B cell (primary cell): Measurements from ENCODE around the gene KCNT1. TPM values are rescaled to one million over a fixed set of nuclear protein-coding genes. Genes with fewer than 3 reads are reported as not detected.

Source experiments
- ATAC-seq: fragments of 200-7000 bp; cut with Tn5 transposase; one replicate; pipeline ENCODE4 v1.10.0; 2021; ENCODE audit warnings: low read depth, mild to moderate bottlenecking, moderate number of reproducible peaks, moderate library complexity
- CTCF ChIA-PET: fragments of 350-600 bp; sonication (Branson Sonifier 250); formaldehyde crosslinking; loops from one replicate; lab custom pipeline; 2021; ENCODE audit warnings: antibody characterized with exemption, inconsistent platforms; lab: Charles Lee
- POLR2A ChIA-PET: fragments of 350-600 bp; sonication (Branson Sonifier 250); formaldehyde crosslinking; loops from one replicate; lab custom pipeline; 2021; ENCODE audit warnings: antibody characterized with exemption; lab: Charles Lee
- DNase-seq: peaks from one replicate; pipeline ENCODE4 v3.0.0; 2013
- H2AFZ ChIP-seq: 2 replicates; pipeline ENCODE4 v1.6.1; 2012; ENCODE audit warnings: mild to moderate bottlenecking, low read depth, low read length; ENCODE audit not compliant: insufficient read depth, poor library complexity, severe bottlenecking
- H3K27ac ChIP-seq, 2 donors: 1 replicate in 1 of 2; 2 replicates in 1 of 2; pipeline ENCODE4 v1.5.1; 2012 to 2013; ENCODE audit warnings: low read length in 2 of 2, mild to moderate bottlenecking in 2 of 2, moderate library complexity in 1 of 2
- H3K27me3 ChIP-seq, 4 experiments: fragments of 200-600 bp in 1 of 4; sonication (generic) in 1 of 4; replicated peaks in 1 of 4; 1 replicate in 2 of 4; 2 replicates in 2 of 4; pipeline versions ENCODE4 v1.6.1 to v1.7.0; 2013 to 2016; ENCODE audit warnings: low read length in 3 of 4, mild to moderate bottlenecking in 2 of 4, mixed read lengths in 1 of 4, moderate library complexity in 1 of 4; ENCODE audit not compliant: insufficient read depth in 4 of 4, control insufficient read depth in 3 of 4; ENCODE audit errors: control extremely low read depth in 1 of 4
- H3K36me3 ChIP-seq, 2 experiments: replicated peaks in 1 of 2; 1 replicate in 1 of 2; 2 replicates in 1 of 2; pipeline versions ENCODE4 v1.6.1 to v1.7.1; 2013; ENCODE audit warnings: low read length in 1 of 2; ENCODE audit not compliant: insufficient read depth in 2 of 2, control insufficient read depth in 1 of 2; ENCODE audit errors: control extremely low read depth in 1 of 2, extremely low read depth in 1 of 2
- H3K4me1 ChIP-seq, 2 donors: fragments of 200-600 bp in 1 of 2; sonication (generic) in 1 of 2; 1 replicate in 1 of 2; 2 replicates in 1 of 2; pipeline versions ENCODE4 v1.5.1 to v1.6.1; 2013 to 2017; ENCODE audit warnings: low read length in 2 of 2; ENCODE audit not compliant: control insufficient read depth in 2 of 2, insufficient read depth in 2 of 2
- H3K4me2 ChIP-seq: replicated peaks from 2 replicates; pipeline ENCODE3; 2012; ENCODE audit warnings: mild to moderate bottlenecking, low read depth, low read length; ENCODE audit not compliant: poor library complexity, severe bottlenecking
- H3K4me3 ChIP-seq, 5 experiments: fragments of 200-600 bp in 1 of 5; sonication (generic) in 1 of 5; 1 replicate in 3 of 5; 2 replicates in 2 of 5; pipeline versions ENCODE4 v1.5.1 to v1.7.0; 2011 to 2016; ENCODE audit warnings: low read length in 4 of 5, mild to moderate bottlenecking in 4 of 5, low read depth in 2 of 5, control low read depth in 1 of 5, moderate library complexity in 1 of 5; ENCODE audit not compliant: insufficient read depth in 1 of 5; ENCODE audit errors: control extremely low read depth in 1 of 5, extremely low read depth in 1 of 5
- H3K79me2 ChIP-seq: fragments of 200-600 bp; sonication (generic); one replicate; pipeline ENCODE4 v1.6.0; 2016; ENCODE audit warnings: low read length; ENCODE audit not compliant: control insufficient read depth, insufficient read depth
- H3K9ac ChIP-seq: fragments of 200-600 bp; sonication (generic); 2 replicates; pipeline ENCODE4 v1.6.1; 2017; ENCODE audit warnings: mild to moderate bottlenecking, low read length, moderate library complexity
- H3K9me3 ChIP-seq, 3 donors: one replicate each; pipeline versions ENCODE4 v1.6.1 to v1.7.1; 2013; ENCODE audit warnings: low read length in 2 of 3; ENCODE audit not compliant: control insufficient read depth in 2 of 3, insufficient read depth in 1 of 3; ENCODE audit errors: control extremely low read depth in 1 of 3
- H4K20me1 ChIP-seq: 2 replicates; pipeline ENCODE4 v1.6.0; 2012; ENCODE audit warnings: mild to moderate bottlenecking, low read length; ENCODE audit not compliant: insufficient read depth, control insufficient read depth, poor library complexity, severe bottlenecking
- H3K27ac Mint-ChIP-seq: one replicate; pipeline ENCODE4 v1.8.0; 2021; ENCODE audit warnings: mixed read lengths
- H3K27me3 Mint-ChIP-seq: one replicate; pipeline ENCODE4 v1.8.0; 2021; ENCODE audit warnings: mixed read lengths
- H3K4me1 Mint-ChIP-seq: one replicate; pipeline ENCODE4 v1.8.0; 2021; ENCODE audit warnings: mixed read lengths
- H3K4me3 Mint-ChIP-seq: one replicate; pipeline ENCODE4 v1.8.0; 2021; ENCODE audit warnings: mixed read lengths
- H3K9me3 Mint-ChIP-seq: one replicate; pipeline ENCODE4 v1.8.0; 2022; ENCODE audit warnings: mixed read lengths; ENCODE audit not compliant: insufficient read depth
- CTCF ChIP-seq: fragments of 200-600 bp; IDR thresholded peaks from one replicate; pipeline ENCODE4 v1.8.0; 2022; ENCODE audit warnings: antibody characterized with exemption, mild to moderate bottlenecking
- EZH2 ChIP-seq: IDR thresholded peaks from 2 replicates; pipeline ENCODE4 v1.6.1; 2012; ENCODE audit warnings: borderline replicate concordance, low read depth, mild to moderate bottlenecking, moderate library complexity, low read length; ENCODE audit not compliant: insufficient read depth, poor library complexity, severe bottlenecking
- WGBS: methylation state at CpG from one replicate; pipeline ENCODE4 v1.1.5; 2013; ENCODE audit warnings: missing lambda C conversion rate; ENCODE audit not compliant: insufficient coverage; 5-methylcytosine and 5-hydroxymethylcytosine counted together
- intact Hi-C: fragments of 100-400 bp; cut with micrococcal nuclease; formaldehyde crosslinking; loops from one replicate; pipeline ENCODE4 v1.10.0; 2022
- polyA plus RNA-seq: library from polyadenylated mRNA; depleted of rRNA; stranded (reverse); fragments of >200 nt; gene quantifications from 2 replicates; pipeline ENCODE4 v1.2.3, GENCODE V29; 2012
- total RNA-seq, 2 donors: library from RNA; stranded (reverse); fragments of 120-200 nt in 1 of 2; gene quantifications; 1 replicate in 1 of 2; 2 replicates in 1 of 2; pipeline versions ENCODE4 v1.2.3 to v1.2.4, GENCODE V29; 2013 to 2022

Gene KCNT1
- total and polyA plus RNA-seq, 2 donors (not counting 1 experiment from before 2014, with no cell fraction given) = not detected

- WGBS = 96% methylated on average over 13 of the region's 13 CpGs
- Histone ChIP-seq H3K4me2 (no peak overlapping the region), H3K36me3 (peaks cover 0 to 82% of the 10 kb centered on the region in 2 experiments), H3K4me1 (no peaks in the 10 kb centered on the region), H3K4me3 (no peak overlapping the region), H3K9me3 (no peaks in the 10 kb centered on the region), H4K20me1 (no peaks in the 10 kb centered on the region), H3K27me3 (no peaks in the 10 kb centered on the region), H3K27ac (no peak overlapping the region), H3K9ac (no peak overlapping the region), H3K79me2 (no peaks in the 10 kb centered on the region), H2AFZ (no peak overlapping the region)
- DNase-seq (no peak), ATAC-seq (no peak)
- ChIA-PET POLR2A (no interaction called here), CTCF (no interaction called here)
- intact Hi-C loops = no loop called here
- no peaks in the 10 kb centered on the region for H3K9me3 Mint-ChIP-seq
- no peak overlapping the region for H3K4me3 Mint-ChIP-seq
- H3K27ac Mint-ChIP-seq = no peak overlapping the region
- no peaks in the 10 kb centered on the region for H3K4me1 Mint-ChIP-seq
- TF ChIP-seq EZH2 = no peak
- TF ChIP-seq CTCF = no peak
- no peaks in the 10 kb centered on the region for H3K27me3 Mint-ChIP-seq
These were observed 117.9 kb downstream of the KCNT1 start for GRCh38 chr9:135819905-135820304.

GRCh38 chr9:135820661-135821060, 118.7 kb downstream of the KCNT1 start:
- no peaks in the 10 kb centered on the region for H3K9me3 Mint-ChIP-seq
- CTCF ChIA-PET = no interaction called here
- no peak for TF ChIP-seq EZH2
- no peak for TF ChIP-seq CTCF
- intact Hi-C loops = no loop called here
- WGBS = 97% methylated on average over 15 of the region's 18 CpGs
- ATAC-seq (no peak), DNase-seq (no peak)
- H3K4me1 Mint-ChIP-seq = no peaks in the 10 kb centered on the region
- no peak overlapping the region for H2AFZ ChIP-seq
- no peak overlapping the region for H3K4me3 Mint-ChIP-seq
- H3K4me3 ChIP-seq = no peak overlapping the region
- H4K20me1 ChIP-seq = no peaks in the 10 kb centered on the region
- no peak overlapping the region for H3K27ac ChIP-seq
- H3K79me2 ChIP-seq = no peaks in the 10 kb centered on the region
- POLR2A ChIA-PET = no interaction called here
- H3K9ac ChIP-seq = no peak overlapping the region
- H3K36me3 ChIP-seq = peaks cover 0 to 80% of the 10 kb centered on the region in 2 experiments
- H3K27ac Mint-ChIP-seq = no peak overlapping the region
- no peaks in the 10 kb centered on the region for H3K27me3 ChIP-seq
- H3K4me2 ChIP-seq = no peak overlapping the region
- no peaks in the 10 kb centered on the region for H3K27me3 Mint-ChIP-seq
- no peaks in the 10 kb centered on the region for H3K4me1 ChIP-seq
- no peaks in the 10 kb centered on the region for H3K9me3 ChIP-seq
